Liver (tissue), 3 donors: ENCODE results near the gene GLE1.

Source experiments
- JUND ChIP-seq, 2 donors: IDR thresholded peaks; 2 replicates each; pipeline ENCODE4 v1.6.1; 2016; ENCODE audit warnings: antibody characterized with exemption in 2 of 2
- TAF1 ChIP-seq: conservative IDR thresholded peaks from 2 replicates; pipeline ENCODE4 v1.6.1; 2016; ENCODE audit warnings: antibody characterized with exemption, mild to moderate bottlenecking
- TF ChIP-seq, protein P1 (sequence below): fragments of 150-350 bp; IDR thresholded peaks from 2 replicates; pipeline ENCODE4 v1.5.1; 2017; ENCODE audit warnings: improper control_type of control experiment, low read depth, low read length; ENCODE audit not compliant: missing input control
- TF ChIP-seq, protein P2 (sequence below): IDR thresholded peaks from 2 replicates; pipeline ENCODE4 v1.6.1; 2016; ENCODE audit warnings: antibody characterized with exemption
- donor health status: healthy.
- donor health status: healthy.

DNA sequence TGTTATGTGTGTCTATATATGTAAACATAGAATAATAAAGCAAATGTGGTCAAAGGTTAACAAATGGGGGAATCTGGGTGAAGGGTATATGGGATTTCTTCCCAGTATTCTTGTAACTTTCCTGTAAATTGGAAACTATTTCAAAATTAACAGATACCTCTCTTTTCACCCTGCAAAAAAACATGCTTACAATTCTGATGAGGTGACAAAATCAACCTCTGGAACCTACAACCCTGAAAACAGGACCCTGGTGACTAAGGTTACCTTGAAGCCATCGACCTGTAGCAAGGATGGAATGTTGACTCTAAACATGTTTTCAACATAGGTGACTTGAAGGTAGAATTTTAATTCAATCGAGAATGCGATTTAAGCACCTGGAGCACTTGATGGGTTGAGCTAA lies 42.0 kb downstream of the GLE1 start:
- TF ChIP-seq, protein P1, sequence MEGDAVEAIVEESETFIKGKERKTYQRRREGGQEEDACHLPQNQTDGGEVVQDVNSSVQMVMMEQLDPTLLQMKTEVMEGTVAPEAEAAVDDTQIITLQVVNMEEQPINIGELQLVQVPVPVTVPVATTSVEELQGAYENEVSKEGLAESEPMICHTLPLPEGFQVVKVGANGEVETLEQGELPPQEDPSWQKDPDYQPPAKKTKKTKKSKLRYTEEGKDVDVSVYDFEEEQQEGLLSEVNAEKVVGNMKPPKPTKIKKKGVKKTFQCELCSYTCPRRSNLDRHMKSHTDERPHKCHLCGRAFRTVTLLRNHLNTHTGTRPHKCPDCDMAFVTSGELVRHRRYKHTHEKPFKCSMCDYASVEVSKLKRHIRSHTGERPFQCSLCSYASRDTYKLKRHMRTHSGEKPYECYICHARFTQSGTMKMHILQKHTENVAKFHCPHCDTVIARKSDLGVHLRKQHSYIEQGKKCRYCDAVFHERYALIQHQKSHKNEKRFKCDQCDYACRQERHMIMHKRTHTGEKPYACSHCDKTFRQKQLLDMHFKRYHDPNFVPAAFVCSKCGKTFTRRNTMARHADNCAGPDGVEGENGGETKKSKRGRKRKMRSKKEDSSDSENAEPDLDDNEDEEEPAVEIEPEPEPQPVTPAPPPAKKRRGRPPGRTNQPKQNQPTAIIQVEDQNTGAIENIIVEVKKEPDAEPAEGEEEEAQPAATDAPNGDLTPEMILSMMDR: no peak
- TF ChIP-seq, protein P2, sequence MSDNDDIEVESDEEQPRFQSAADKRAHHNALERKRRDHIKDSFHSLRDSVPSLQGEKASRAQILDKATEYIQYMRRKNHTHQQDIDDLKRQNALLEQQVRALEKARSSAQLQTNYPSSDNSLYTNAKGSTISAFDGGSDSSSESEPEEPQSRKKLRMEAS: no peak
- TF ChIP-seq TAF1 (no peak), JUND (IDR thresholded peaks at IDR 0.05) (no peak)
